AG09319 (cell line): ENCODE measurements around the gene NUBPL.
"Not testable (repeated sequence)": the region's sequence is repeated elsewhere in the genome, so short reads cannot be mapped to it uniquely, and the experiment has no call there.

Experiments
- DNase-seq: peaks from one replicate; pipeline ENCODE4 v3.0.0-alpha.2; 2010; ENCODE audit warnings: low read depth; ENCODE audit errors: extremely low read depth
- CTCF ChIP-seq: IDR thresholded peaks from 2 replicates; pipeline ENCODE4 v1.5.1; 2011; ENCODE audit warnings: low read depth, mild to moderate bottlenecking, inconsistent platforms, low read length, moderate library complexity

Gene NUBPL

GRCh38 chr14:31884238-31884637, 323.0 kb downstream of the NUBPL start:
- no peak for DNase-seq
- no peak for TF ChIP-seq CTCF

- no peak for TF ChIP-seq CTCF
- no peak for DNase-seq
These were observed 323.7 kb downstream of the NUBPL start for GRCh38 chr14:31884776-31885379.

GRCh38 chr14:31886156-31886835, 325.1 kb downstream of the NUBPL start:
- TF ChIP-seq CTCF = no peak
- DNase-seq = no peak

- no peak for DNase-seq
- TF ChIP-seq CTCF = no peak
These were observed 326.9 kb downstream of the NUBPL start for GRCh38 chr14:31887929-31888580.

GRCh38 chr14:31889297-31889696, 328.1 kb downstream of the NUBPL start:
- TF ChIP-seq CTCF = no peak
- no peak for DNase-seq

- not testable (repeated sequence) for DNase-seq
These were observed 329.0 kb downstream of the NUBPL start for GRCh38 chr14:31890202-31890601.

GRCh38 chr14:31893221-31893757, 332.1 kb downstream of the NUBPL start:
- no peak for DNase-seq
- TF ChIP-seq CTCF = no peak
